GM18907 (cell line): ENCODE data around the gene ADGRG7.

Experiments
- ATAC-seq: cut with Tn5 transposase; IDR thresholded peaks from one replicate; pipeline ENCODE4 v1.9.1; 2021; ENCODE audit warnings: mild to moderate bottlenecking, moderate library complexity; ENCODE audit not compliant: unreplicated experiment

ADGRG7 gene

DNA sequence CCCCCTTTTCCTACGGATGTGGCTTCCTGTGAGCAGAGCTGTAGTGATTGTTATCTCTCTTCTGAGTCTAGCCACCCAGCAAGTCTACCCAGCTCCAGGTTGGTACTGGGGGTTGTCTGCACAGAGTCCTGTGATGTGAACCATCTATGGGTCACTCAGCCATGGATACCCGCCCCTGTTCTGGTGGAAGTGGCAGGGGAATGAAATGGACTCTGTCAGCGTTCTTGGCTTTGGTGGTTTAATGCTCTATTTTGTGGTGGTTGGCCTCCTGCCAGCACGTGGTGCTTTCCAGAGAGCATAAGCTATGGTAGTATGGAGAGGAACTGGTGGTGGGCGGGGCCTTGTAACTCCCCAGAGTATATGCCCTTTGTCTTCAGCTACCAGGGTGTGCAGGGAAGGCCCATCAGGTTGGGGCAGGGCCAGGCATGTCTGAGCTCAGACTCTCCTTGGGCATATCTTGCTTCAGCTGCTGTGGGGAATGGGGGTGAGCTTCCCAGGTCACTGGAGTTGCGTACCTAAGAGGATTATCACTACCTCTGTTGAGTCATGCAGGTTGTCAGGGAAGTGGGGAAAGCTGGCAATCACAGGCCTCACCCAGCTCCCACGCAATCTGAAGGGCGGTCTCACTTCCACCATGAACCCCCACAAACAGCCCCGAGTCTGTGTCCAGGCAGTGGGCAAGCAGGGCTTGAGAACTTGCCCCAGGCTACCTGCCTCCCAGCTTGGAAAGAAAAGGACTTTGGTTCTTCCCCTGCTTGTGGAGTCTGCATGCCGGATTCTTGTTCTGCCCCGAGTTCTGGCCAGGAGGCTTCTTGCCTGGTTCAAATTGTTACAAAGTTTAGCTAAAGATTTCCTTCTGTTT is 9.0 kb upstream of the ADGRG7 start:
- ATAC-seq, result peak; percentile 64

DNA sequence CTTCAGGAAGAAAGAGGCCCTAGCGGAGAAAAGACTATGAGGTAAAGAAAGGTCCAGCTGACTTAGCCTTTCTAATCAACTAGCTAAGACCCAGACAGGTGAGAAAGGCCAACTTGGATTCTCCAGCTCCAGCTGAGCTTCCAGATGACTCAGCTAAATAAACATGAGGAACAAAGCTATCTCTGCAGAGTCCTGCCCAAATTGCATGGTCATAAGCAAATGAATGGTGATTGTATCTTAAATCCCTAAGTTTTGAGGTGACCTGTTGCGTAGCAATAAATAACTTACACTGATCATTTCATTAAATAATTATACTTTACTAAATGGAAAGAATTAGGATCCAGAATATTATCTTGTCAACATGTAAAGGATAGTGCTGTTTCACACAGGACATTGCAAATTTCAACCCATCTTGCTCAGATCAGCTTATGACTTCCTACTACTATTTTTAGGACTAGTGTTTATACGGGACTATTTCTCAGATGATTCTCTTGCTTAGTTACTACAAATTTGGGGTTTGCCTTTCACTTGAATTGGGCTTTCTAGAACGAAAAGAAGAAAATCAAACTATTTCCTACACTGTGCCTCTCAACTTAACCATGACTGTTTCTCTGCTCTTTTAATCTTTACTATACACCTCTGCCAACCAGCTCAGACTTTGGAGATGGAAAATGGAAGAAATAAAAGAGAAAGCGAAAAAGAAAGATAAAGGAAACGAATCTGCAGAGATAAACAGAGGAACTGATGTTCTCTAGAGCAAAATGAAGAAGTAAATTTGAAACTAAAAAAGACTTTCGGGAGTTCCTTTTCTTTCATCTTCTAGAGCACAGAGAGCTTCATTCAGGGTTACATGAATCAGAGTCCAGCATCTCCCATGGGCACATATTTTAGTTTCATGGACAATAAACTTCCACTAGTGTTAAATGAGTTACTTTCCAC is 6.6 kb upstream of the ADGRG7 start:
- peak; percentile 33 for ATAC-seq

DNA sequence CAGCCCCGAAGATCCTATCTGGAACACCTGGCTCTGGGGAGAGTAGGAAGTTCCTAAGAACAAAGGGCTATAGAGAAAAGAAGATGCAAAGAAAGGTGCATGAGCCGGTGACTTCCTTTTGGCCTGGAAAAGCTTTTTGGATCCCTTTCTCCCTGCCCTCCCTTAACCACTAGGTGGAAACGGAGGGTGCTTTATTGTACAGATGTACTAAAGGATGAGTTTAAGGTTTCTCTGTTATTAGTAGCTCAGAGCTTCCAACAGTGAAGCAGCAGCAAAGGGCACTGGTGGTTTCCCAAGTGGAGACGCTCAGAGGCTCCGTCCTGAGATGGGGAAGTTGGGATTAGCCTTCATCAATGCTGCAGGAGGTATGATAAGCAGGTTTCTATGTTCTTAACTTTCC is 5.9 kb upstream of the ADGRG7 start:
- peak; percentile 39 for ATAC-seq

DNA sequence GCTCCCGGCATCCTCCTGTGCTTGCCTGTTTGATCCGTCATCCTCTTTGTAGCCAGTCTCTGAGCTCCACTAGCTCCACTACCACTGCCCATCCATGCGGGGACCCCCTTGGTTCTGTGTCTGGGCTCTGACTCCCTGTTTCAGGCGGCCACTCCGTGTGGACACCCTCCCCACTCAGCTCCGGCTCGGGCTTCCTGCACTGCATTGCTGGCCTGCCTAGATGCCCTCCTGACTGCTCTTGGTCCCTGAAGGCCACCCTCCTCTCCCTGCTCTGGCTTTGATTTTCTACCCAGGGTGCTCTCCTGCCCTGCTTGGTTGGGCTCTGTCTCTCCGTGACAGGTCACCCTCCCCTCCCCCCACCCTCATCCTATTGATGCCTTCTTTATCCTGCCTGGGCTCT is 4.0 kb upstream of the ADGRG7 start:
- no peak for ATAC-seq

DNA sequence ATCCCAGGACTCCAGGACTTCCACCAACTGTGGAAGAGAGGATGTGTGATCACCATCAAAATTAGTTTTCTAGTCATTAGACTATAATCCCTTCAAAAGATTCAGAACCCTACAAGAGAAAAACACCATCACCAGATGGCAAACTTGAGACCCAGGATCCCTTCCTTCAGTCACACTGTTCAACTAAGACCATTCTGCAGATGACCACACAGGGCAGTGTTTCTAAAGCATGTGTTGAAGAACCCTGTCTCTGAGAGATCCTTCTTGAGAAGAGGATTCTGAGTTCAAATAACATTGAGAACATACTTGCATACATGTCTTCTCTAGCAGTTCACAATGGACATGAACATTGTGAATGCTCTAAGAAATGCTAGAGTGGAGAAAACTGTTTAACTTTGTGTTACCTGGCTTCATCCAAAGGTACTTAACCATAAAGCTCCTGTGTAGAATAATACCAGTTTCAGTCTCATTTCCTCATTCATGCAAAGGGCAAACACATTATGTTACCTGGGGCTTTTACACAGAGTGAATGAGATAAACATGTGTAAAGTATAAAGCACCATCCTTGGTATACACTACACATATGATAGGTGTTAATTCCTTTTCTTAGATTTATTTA is 2.4 kb upstream of the ADGRG7 start:
- peak; percentile 86 for ATAC-seq

DNA sequence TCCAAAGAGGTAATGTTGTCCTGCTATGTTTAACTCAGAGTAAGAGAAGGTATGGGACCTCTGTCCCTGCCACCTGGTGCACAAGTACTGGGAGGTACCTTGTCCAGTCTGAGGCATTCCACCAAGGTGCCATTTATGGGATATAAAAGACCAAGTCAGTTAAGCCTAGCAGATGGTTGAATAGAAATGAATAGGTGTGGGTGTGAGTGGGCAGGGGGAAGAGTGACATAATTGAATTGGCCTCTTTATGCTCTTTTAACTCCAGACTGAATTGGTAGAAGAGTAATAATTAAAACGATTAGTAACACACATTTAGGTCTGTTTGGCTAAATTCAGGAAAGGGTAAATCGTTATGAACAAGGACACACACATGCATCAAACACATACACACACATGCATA is 562 bp downstream of the ADGRG7 start:
- ATAC-seq, result no peak

DNA sequence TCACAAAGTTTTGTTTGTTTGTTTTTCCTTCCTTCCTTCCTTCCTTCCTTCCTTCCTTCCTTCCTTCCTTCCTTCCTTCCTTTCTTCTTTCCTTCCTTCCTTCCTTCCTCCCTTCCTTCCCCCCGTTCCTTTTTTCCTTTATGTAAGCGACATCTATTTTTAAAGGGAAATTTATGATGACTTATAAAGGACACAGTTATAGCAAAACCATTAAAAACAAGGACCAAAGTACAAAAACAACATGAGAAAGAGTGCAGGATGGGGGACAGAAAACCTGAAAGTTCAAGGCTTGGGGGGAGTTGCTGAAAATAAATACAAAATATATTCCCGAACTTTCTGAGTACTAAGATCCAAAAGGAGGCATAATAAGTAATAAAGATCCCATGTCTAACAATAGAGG is 1.8 kb downstream of the ADGRG7 start:
- ATAC-seq, result no peak

DNA sequence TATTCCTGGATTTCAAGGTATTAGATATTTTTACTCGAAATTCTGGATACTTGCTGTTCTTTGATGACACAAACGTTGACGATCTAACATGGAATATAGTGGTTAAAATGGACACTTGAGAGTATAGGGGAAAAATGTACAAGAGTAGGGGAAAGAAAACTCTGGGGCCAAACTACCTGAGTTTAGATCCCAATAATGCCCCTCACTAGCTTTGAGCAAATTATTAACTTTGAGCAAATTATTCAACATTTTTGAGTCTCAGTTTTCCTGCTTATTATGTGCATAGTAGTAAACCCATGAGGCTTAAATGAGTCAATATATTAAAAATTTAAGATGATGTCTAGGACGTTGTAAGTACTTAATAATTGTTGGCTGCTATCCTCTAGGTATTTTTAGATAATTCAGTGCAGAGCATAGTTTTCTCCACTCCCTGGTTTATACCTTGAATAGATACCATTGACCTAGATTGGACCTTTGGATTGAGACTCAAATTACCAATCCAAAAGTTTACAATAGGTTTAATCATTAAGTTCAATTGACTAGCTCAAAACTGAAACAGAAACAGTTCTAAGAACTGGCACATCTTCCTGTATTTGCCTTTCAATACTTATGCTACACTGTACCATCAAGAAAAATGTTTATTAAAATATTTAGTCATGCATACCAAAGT is 4.5 kb downstream of the ADGRG7 start:
- peak; percentile 68 for ATAC-seq

DNA sequence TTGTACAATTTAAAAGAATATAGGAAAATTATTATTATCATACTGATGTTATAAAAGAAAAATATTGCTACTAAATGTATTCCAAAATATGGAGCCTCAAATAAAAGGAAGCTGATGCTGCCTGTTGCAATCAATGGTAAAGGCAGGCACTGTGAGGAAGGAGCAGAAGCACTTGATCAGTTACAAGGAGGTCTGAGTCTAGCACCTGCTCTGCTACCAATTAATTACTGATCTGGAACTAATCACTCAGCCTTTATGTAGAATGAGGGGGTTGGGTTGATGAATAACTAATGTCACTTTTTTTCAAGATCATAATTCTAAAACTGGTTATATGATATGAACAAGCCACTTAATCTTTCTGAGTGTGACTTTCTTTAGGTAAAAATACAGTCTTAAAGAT is 5.5 kb downstream of the ADGRG7 start:
- ATAC-seq, result peak; percentile 82

DNA sequence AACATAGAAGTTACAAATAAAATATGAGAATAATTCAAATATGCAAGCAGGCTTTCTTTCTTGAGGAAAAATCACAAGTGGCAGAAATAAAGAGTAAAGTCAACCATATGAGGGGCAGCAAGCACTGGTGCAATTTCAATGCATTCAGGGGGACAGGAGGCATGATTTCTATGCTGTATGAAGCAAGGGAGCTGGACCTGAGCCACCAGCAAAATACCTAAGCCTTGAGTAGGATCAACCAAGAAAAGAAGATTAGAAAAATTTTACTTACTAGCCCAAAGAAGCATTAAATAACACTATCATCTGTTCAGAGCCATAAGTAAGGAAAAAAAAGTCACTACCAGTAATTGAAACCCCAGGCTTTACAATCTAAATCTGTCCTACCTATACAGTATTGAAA is 6.3 kb downstream of the ADGRG7 start:
- no peak for ATAC-seq

DNA sequence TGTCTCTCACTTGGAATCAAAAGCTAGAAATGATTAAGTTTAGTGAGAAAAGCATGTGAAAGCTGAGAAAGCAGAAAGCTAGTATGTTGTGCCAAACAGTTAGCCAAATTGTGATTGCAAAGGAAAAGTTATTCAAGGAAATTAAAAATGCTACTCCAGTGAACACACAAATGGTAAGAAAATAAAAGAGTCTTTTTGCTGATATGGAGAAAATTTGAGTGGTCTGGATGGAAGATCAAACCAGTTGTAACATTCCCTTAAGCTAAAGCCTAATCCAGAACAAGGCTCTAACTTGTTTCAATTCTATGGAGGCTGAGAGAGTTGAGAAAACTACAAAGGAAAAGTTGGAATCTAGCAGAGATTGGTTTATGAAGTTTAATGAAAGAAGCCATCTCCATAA is 11.8 kb downstream of the ADGRG7 start:
- no peak for ATAC-seq

DNA sequence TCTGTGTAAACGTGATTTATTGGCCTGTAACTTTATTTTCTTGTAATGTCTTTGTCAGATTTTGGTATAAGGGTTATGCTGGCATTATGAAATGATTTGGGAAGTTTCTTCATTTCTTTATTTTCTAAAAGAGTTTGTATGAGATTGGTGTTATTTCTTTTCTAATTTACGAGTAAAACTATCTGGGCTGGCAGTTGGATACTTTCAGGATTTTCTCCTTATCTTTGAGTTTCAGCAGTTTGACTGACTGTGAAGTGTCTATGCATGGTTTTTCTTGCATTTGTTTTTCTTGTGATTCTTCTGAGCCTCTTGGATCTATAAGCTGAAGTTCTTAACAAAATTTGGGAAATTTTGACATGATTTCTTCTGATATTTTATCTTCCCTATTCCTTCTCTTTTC is 18.1 kb downstream of the ADGRG7 start:
- no peak for ATAC-seq

DNA sequence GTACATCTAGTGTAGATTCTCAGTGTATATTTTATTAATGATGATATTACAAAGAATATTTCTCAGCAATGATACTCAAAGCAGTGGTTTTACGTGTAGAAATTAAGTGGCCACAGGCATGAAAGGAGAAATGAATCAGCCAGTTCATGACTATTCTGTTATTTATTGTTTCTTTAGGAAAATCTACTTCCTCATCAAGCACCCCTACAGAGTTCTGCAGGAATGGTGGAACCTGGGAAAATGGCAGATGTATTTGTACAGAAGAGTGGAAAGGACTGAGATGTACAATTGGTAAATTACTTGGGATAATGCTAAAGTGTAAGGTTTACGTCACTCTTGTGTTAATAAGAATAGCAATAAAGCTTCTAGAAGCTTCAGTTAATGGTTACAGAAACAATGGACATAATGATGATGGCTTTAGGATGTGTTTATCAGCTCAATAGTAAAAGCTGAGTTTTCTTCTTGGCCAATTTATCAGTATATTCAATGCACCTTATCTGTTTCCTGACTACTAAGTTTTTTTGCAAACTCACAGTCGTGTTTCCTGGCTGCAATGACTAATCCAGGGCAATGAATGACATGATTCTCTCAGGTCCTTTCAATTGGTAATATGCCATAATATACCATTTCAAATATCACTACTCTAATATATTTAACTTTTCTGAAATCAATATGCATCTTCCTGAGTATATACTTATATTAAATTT is 20.2 kb downstream of the ADGRG7 start:
- ATAC-seq, result no peak

DNA sequence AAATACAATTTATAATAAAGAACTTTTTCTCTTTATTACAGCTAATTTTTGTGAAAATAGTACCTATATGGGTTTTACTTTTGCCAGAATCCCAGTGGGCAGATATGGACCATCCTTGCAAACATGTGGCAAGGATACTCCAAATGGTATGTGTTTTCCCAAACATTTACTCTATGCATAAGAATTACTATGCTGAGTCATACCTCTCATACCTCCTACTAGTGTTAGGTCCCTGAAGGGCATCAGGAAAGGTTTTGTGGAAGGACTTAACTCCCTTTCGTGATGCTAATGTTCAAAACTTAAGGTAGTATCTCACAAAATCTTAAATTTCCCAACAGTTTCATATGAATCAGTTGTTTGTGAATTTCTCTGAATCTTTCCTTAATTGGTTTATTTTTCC is 21.3 kb downstream of the ADGRG7 start:
- no peak for ATAC-seq

DNA sequence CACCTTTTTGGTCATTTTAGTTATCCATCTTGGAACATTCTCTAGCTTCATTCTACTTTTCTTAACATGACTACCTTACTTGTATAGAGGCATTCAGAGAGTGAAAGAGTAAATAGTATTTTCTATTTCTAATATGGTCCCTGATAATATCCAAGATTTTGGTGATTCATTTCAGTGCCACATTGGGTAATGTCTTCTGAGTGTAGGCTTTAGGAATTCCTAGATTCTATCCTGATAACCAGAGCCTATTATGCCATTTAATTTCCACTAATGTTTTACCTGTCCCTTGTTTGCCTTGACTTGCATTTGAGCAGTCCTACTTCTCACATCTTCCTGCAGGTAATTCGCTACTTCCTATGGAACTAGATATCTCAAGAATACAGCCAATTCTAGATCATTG is 21.8 kb downstream of the ADGRG7 start:
- no peak for ATAC-seq

DNA sequence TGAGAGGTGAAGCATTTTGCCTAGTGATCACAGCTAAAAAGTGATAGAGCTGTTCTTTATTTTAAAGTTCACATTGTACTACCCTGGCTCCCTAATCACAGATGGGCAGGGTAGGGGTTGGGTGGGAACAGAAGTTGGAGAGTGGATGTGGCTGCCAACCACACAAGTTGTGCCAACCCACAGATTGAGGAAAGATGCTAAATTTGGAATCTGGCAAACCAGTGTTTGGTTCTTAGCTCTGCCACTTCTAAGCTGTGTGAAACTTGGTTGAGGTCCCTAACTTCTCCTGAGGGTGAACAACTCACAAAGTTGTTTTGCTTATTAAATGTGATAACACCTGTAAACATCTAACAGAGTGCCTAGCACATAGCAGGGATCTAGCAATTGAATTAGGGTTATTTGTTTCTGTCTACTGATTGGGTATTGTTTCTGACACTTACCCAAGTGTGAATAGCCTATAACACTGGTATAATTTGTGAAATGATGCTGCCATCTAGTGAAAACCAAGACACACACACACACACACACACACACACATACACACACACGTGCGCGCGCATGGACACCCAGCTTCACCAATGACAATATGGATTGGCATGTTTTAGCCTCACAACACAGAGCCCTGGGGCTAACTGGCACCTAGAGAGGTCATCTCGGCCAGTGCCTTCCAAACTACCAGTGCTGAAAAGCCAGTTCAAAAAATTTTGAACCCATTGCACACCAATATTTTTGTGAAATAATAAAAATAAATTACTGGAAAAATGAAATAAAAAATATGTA is 25.3 kb downstream of the ADGRG7 start:
- ATAC-seq, result peak; percentile 47

DNA sequence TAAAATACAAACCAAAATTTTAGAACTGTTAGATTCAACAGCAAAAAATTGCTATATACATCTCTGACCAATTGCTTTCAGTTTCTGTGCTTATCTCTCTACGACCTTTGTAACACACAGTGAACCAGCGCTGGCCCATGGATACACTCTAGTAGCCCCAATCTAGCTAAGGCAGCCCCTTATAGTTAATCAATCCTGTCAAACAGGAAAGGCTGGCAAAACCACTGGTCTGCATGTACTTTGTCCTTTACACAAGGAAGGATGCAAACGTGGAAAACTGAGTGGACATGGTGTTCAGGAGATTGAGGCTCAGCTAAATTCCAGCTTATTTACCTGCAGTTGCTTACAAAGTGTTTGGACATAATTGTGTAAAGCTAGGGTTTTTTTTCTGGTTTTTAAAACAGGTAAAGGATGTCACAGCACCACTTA is 25.9 kb downstream of the ADGRG7 start:
- ATAC-seq, result no peak

DNA sequence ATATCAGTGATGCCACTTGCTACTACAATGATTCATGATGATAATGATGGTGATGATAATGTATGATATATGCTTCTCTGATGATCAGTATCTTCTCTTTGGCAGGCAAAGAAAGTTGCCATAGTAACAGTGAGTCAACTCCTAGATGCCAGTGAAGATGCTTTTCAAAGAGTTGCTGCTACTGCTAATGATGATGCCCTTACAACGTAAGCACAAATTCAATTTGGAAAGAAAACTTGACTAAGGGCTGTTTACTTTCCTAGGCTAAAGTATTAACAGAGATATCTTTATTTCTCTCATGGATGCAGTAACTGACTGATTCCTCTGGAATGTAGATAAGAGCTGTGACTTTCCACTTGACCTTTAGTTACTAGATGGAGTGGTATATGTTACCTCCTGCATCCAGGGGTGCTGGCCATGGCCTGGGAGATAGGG is 27.8 kb downstream of the ADGRG7 start:
- no peak for ATAC-seq

DNA sequence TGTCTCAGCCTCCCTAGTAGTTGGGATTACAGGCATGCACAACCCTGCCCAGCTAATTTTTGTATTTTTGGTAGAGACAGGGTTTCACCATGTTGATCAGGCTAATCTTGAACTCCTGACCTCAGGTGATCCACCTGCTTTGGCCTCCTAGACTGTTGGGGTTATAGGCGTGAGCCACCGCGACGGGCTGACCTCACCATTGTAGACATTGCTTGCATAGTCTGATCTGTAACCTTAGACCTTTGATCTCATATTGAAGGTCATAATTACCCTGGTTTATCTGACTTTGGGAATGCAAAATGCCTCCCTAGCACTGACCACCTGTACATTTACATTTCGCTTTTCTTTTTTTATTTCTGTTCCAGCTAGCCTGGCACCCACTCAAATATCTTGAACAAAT is 31.2 kb downstream of the ADGRG7 start:
- ATAC-seq, result no peak
